Suprapubic skin (tissue), 4 donors: ENCODE results near the gene PLA2G2F.

Source experiments
- CTCF ChIP-seq, 2 donors: fragments of 200-600 bp in 1 of 2; fragments of 450-650 bp in 1 of 2; sonication (generic) in 1 of 2; IDR thresholded peaks; one replicate each; pipeline ENCODE4 v1.5.1; 2016 to 2019; ENCODE audit warnings: antibody characterized with exemption in 2 of 2, mild to moderate bottlenecking in 1 of 2, moderate library complexity in 1 of 2
- POLR2A ChIP-seq, 2 donors: fragments of 450-650 bp; IDR thresholded peaks; one replicate each; pipeline ENCODE4 v1.6.1; 2017; ENCODE audit warnings: antibody characterized with exemption in 2 of 2, mild to moderate bottlenecking in 2 of 2, moderate library complexity in 2 of 2
- POLR2AphosphoS5 ChIP-seq, 3 donors: sonication (generic); formaldehyde crosslinking; IDR thresholded peaks; one replicate each; pipeline ENCODE4 v1.6.1; 2017; ENCODE audit warnings: antibody characterized with exemption in 3 of 3

GRCh38 chr1:20160034-20160433 is 20.9 kb downstream of the PLA2G2F start:
- TF ChIP-seq POLR2A (IDR thresholded peaks at IDR 0.05) (no peak), CTCF (IDR thresholded peaks at IDR 0.05) (no peak), POLR2AphosphoS5 (IDR thresholded peaks at IDR 0.05) (no peak)
